Amygdala (tissue), 56 donors: ENCODE results near the gene DNAJC8.
A peak's percentile ranks its signal among the peaks of the same experiment; 100 is the strongest.

Experiments
- DNase-seq, 56 donors: peaks; one replicate each; lab custom pipeline; 2025; lab: John Stamatoyannopoulos, UW

The DNAJC8 gene

GRCh38 chr1:28232558-28233263, at the start of gene DNAJC8:
TSS of gene DNAJC8 (minus strand) at chr1:28233029. CDS start at chr1:28232998, 31 bp downstream.
- DNase-seq = peak; percentile 62 to 98 (median 88)

- DNase-seq = no peak
Observed at GRCh38 chr1:28281608-28282425, 49.0 kb upstream of the DNAJC8 start.

- no peak for DNase-seq
Observed at GRCh38 chr1:28280977-28281381, 48.1 kb upstream of the DNAJC8 start.

- DNase-seq = no peak
Observed at GRCh38 chr1:28280501-28280900, 47.7 kb upstream of the DNAJC8 start.

GRCh38 chr1:28279721-28280120, 46.9 kb upstream of the DNAJC8 start:
- no peak for DNase-seq

- no peak for DNase-seq
Observed at GRCh38 chr1:28278763-28279162, 45.9 kb upstream of the DNAJC8 start.

- no peak for DNase-seq
Observed at GRCh38 chr1:28273216-28273860, 40.5 kb upstream of the DNAJC8 start.

GRCh38 chr1:28272215-28272852, 39.5 kb upstream of the DNAJC8 start:
- DNase-seq = no peak

- DNase-seq = no peak
Observed at GRCh38 chr1:28269529-28269928, 36.7 kb upstream of the DNAJC8 start.

- no peak for DNase-seq
Observed at GRCh38 chr1:28267633-28268032, 34.8 kb upstream of the DNAJC8 start.

GRCh38 chr1:28266920-28267322, 34.1 kb upstream of the DNAJC8 start:
- no peak for DNase-seq

GRCh38 chr1:28265577-28265976, 32.7 kb upstream of the DNAJC8 start:
- DNase-seq = no peak

GRCh38 chr1:28264897-28265296, 32.1 kb upstream of the DNAJC8 start:
- DNase-seq = no peak

- no peak for DNase-seq
Observed at GRCh38 chr1:28260803-28261174, 28.0 kb upstream of the DNAJC8 start.

GRCh38 chr1:28259934-28260802, 27.3 kb upstream of the DNAJC8 start:
- peak in 42 of 56 donors; percentile 12 to 72 (median 38) for DNase-seq

GRCh38 chr1:28259252-28259933, 26.6 kb upstream of the DNAJC8 start, which contains the start of gene SESN2:
TSS of gene SESN2 (plus strand) at chr1:28259518. CDS start at chr1:28259848, 330 bp downstream.
- peak; percentile 55 to 99 (median 96) for DNase-seq

- DNase-seq = no peak
Observed at GRCh38 chr1:28258628-28259251, 25.9 kb upstream of the DNAJC8 start.

GRCh38 chr1:28257736-28258135, 24.9 kb upstream of the DNAJC8 start:
- no peak for DNase-seq
